ENCODE results near the gene PTPN11.

Gene PTPN11

DNA sequence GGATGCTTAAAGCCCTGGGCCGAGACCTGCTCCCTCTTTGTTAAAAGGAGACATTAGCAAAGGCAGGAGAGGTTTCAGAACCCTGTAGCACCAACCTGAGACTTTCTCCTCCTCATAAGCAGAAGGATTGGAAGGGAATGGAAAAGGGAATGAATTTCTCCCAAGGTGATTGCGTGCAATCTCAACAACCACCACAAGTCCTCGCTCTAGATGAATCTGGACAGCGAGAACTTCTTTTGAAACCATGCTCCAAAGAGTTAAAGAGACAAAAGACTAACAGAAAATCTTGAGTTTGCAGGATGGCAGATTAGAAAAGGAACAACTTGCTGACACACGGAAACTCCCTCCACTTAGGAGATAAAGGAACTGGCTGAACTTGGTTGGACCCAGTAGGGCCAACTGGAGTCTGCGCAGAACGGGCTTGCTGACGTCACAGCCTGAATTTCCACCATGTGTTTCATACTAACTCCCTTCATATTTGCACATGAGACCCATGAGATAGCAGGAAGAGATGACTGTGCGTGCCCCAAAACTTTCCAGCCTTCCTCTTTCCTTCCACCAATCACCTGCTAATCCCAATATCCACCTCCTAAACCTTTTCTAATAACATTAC lies 137.0 kb downstream of the PTPN11 start:
- DNase-seq: no peak

- DNase-seq: no peak
Observed at GRCh38 chr12:112557951-112558630, 139.3 kb downstream of the PTPN11 start.

All from fibroblast of skin of right biceps (primary cell).